GM19328 (cell line): ENCODE measurements around the gene RING1.
"Not testable (repeated sequence)": the region's sequence is repeated elsewhere in the genome, so short reads cannot be mapped to it uniquely, and the experiment has no call there.

Experiments
- ATAC-seq: cut with Tn5 transposase; IDR thresholded peaks from one replicate; pipeline ENCODE4 v1.9.1; 2021; ENCODE audit warnings: mild to moderate bottlenecking, moderate library complexity; ENCODE audit not compliant: unreplicated experiment

RING1 gene

DNA sequence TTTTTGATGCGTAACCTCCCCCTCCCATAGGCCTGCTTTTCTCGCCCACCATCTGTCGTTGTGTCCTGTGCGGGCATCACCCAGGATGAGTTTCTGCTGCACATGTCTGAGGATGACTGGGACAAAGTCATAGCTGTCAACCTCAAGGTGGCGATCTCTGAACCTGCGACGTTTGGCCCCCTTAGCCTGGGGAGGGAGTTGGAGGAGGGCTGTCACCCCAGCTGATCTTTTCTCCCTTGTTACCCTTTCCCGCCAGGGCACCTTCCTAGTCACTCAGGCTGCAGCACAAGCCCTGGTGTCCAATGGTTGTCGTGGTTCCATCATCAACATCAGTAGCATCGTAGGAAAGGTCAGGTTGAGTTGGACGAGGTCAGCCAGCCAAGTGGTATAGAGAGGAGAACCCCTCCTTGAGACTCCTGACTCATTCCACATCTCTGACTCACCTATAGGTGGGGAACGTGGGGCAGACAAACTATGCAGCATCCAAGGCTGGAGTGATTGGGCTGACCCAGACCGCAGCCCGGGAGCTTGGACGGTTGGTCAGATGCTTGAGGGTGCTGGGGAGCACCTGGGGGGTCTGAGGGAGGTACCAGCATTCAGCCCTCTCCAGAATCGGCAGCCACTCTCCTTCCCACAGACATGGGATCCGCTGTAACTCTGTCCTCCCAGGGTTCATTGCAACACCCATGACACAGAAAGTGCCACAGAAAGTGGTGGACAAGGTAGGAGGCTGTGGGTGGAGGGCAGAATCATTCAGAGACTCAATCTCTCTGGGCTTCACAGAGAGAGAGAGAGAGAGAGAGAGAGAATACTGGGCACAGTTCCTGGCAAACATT lies 2.9 kb upstream of the RING1 start:
- no peak for ATAC-seq

DNA sequence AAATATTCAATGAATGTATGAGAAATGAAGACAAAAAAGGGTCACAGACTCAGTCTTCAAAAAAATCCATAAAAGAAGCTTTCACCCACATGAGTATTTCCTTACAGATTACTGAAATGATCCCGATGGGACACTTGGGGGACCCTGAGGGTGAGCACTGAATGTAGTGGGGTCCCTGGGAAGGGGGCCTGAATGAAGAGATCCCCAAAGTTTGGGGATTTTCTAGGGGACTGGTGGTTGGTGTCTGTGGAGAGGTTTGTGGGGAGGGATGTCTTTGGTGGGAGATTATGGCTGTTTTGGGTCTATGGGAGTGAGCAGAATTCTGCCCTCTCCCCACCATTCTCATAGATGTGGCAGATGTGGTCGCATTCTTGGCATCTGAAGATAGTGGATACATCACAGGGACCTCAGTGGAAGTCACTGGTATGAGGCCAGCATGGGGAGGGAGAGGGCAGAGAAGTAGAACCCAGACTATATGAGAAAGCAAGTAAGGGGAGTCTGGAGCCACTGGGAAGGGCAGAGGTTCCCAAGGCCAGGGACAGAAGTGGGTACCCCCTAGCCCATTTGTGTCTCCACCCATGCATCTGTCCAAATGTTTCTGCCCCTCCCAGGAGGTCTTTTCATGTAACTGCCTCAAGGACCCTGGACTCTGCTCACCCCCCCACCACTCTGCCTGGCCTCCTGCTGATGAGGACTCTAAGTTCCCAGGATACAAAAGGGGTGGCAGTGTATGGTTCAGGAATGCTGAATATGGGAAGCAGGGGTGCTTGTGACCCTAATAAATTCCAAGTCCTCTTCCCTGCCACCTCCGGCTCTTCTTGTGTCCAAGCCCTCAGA lies 2.1 kb upstream of the RING1 start:
- ATAC-seq = no peak

DNA sequence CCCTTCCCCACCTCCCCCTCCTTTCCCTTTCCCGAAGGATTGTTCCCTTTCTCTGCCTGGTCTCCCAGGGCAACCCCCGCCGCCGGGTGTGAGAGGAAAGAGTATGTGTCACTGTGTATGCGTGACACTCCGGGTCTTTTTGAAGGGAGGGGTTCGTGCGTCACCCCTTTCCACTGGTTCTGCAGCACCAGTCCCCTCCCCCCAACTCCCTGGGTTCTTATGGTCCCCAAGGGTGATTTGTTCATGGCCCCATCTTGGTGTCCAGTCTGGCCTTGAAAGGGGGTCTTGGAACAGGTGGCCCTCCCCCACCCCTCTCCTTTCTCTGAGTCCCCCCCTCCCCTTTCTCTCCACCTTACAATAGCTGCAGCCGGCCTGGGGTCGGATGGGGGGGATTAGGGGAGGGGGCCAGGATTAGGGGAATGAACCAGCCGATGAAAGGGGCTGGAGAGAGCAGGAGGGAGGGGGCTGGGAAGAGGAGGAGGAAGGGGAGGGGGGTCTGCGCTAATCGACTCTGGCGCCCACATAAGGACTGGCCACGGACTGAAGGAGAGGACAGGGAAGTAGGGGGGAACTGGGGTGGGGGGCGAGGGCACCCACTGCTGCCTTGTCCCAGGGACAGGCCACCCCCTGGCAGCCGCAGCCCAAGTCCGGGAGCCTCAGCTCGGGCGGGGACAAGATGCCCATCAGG lies 1.3 kb upstream of the RING1 start:
- no peak for ATAC-seq

DNA sequence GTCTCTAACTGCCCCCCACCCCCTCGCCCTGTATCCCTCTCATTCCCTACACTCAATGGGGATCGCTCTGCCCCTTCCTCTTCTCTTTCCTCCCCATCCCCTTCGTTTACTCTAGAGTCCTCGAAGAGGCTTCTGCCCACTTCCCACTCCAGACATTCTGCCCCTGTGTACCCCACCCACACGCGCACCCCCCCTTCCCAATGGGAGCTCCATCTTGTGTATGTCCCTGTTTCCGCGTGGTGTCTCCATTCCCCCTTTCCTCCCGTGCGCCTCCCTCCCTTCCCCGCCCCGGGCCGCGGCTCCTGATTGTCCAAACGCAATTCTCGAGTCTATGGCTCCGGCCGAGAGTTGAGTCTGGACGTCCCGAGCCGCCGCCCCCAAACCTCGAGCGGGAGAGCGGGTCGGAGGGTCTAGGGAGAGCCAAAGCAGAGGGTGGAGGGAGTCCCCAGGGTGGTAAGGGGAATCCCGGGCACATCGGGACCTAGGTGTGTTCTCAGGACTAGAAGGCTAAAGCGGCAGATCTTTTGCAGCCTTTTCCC lies 679 bp upstream of the RING1 start:
- ATAC-seq = no peak

DNA sequence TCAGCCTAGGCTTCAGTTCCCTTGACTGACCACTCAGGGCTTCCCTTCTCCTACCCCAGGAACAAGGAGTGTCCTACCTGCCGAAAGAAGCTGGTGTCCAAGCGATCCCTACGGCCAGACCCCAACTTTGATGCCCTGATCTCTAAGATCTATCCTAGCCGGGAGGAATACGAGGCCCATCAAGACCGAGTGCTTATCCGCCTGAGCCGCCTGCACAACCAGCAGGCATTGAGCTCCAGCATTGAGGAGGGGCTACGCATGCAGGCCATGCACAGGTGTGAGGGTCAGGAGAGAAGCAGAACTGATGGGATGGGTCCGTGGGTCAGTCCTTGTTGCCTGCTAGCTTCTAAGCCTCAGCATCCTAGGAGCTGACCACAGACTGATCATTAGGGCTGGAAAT lies 1.6 kb downstream of the RING1 start:
- no peak for ATAC-seq

DNA sequence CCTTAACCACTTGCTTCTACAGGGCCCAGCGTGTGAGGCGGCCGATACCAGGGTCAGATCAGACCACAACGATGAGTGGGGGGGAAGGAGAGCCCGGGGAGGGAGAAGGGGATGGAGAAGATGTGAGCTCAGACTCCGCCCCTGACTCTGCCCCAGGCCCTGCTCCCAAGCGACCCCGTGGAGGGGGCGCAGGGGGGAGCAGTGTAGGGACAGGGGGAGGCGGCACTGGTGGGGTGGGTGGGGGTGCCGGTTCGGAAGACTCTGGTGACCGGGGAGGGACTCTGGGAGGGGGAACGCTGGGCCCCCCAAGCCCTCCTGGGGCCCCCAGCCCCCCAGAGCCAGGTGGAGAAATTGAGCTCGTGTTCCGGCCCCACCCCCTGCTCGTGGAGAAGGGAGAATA lies 2.8 kb downstream of the RING1 start:
- no peak for ATAC-seq

DNA sequence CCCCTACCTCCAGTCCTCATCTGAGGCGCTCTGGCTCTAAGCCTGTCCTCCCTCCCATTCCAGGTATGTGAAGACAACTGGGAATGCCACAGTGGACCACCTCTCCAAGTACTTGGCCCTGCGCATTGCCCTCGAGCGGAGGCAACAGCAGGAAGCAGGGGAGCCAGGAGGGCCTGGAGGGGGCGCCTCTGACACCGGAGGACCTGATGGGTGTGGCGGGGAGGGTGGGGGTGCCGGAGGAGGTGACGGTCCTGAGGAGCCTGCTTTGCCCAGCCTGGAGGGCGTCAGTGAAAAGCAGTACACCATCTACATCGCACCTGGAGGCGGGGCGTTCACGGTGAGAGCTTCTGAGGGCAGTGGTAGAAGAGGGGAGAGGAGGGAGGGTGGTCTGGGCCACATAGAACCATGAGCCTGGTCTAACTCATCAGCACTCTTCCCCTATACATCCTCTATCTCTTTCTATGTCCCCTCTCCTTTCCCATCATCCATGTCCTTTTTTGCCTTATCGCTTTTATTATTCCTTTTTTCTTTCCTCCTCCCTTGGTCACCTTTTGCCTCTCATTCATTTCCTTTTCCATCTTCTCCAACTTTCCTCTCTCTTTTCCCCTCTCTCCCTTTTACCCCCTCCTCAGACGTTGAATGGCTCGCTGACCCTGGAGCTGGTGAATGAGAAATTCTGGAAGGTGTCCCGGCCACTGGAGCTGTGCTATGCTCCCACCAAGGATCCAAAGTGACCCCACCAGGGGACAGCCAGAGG lies 3.5 kb downstream of the RING1 start:
- ATAC-seq = no peak

DNA sequence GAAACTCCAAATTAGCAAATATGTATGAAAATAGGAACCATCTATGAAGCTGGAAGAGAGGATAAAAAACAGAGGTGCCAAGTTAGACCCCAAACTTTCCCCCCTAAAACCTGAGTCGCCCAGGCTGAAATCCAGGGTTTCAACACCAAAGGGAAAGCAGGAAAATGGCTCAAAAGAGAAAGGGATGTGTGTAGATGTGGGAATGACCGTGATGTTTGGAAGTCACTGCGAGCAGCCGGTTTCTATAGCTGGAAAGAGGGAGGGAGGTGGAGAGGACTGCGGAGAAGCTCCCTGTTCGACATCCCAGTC lies 4.5 kb downstream of the RING1 start:
- no peak for ATAC-seq

DNA sequence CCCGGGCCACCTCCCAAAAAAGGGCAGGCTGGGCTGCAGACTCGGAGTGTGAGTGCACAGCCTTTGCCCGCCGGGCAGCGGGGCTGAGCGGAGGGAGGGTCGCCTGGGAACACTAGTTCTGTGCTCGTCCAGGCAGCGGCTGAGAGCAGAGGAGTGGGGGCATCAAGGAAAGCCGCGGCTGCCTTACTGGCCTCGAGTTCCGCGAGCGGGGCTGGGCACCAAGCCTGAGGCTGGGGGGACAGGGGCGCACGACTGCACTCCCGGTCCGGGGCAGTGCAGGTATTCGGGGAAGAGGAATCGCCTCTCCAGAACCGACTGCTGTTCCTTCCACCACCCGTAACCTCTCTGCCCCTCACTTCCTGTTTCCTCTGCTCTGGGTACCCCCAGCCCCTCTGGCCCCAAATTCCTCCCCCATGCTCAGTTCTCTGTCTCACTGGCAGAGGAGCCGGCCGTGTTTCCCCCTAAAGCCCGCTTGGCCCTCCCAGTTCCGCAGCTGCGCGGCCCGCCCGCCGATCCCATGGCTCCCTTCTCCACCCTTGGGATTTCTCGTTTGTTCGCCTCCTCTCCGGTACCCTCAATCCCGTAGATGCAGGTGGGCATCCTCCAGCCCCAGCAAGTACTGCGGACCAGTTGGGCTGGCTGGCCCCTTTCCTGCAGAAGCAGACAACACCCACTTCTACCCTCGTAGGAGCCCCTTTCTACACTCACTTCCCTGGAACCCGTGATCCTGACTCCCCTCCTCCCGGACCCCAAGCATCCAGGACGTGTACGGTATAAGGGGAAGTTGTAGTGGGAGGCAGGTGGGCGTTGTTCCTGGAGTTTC lies 5.1 kb downstream of the RING1 start:
- no peak for ATAC-seq

DNA sequence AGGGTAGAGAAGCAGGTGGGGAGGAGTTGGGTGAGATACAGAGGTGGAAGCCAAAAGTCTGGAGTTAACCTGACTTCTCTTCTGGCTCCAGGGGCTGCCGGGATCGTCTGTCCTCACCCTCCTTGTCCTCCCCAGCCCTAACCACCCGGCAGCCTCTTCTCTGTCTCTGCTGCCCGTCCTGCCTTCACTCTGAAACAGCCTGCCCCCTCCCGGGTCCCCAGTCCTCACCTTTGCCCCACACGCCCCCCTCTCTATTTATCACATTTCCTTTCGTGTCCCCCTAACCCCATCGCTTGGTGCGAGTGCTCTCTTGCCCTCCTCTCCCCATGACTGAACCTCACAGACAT lies 5.7 kb downstream of the RING1 start:
- ATAC-seq = no peak

DNA sequence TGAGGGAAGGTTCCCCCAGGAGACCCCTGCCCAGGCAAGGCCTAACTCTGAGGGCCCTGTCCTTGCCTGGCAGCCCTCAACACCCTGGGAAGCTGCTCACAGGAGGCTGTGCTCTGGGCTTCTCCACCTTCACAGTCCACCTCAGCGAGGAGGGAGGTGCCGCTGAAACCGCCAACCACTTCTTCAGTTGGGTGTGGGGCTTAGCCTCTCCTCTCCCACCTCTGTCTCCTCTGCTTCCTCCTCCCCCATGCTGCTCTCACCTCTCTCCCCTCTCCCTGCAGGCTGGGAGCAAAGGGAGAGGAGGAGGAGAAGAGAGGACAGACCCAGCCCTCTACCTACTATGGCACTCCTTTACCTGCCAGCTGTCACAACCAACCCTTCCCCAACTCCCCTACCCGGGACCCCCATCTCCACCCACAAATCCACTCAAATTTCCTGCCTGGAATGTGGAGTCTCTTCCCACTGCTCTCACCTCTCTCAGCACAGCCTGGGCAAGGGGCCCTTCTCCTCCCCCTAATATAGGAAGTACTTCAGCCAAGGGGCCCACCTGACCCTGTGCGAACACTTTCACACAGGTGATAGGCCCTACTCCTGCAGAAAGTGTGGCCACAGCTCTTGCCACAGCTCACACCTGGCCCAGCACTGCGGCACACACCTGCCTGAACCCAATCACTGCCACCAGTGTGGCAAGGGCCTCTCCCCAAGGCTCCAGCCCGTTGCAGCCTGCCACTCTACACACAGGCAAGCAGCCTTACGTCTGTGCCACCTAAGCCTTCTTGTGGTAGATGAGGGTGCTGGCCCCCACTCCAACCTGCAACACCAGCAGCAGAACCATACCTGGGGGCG lies 7.2 kb downstream of the RING1 start:
- ATAC-seq = no peak

DNA sequence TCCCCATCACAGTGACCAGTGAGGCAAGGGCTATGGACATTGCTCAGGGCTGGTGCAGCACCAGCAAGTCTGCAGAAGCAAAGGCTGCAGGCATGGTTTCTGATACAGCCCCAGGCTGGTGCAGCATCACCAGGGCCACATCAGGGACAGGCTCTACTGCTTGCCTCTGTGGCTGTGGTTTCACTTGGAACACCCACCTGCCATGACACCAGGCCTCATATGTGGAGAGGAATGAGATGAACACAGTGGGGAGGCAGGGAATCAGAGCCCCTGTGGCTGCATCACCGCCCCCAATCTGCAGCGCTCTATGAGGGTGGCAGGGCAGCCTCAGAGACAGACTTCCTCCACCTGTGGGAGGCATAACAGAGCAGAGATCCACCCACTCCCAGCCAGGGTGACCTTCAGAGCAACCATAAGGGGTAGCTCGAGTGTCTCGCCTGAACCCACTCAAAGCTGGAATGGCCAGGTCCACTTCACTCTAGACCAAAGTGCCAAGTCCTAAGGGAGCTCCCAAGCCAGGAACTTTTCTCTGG lies 7.9 kb downstream of the RING1 start:
- no peak for ATAC-seq

DNA sequence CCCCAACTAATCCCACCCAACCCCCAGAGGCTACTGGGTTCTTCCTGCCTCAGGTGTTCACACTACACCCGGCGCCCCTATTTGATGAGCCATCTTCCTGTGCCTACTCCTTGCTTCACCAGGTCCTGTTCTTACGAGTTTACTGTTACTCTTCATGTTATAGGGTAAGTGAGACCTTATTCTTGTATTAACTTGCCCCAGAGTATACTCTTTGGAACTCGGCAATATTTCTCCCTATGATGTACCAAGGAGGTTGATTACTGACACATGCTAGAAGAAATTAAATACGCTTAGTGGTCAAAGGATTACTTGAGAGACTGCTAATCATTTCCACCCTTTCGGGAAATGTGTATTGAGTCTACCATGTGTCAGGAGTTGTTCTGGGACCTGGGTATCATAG lies 8.9 kb downstream of the RING1 start:
- no peak for ATAC-seq

DNA sequence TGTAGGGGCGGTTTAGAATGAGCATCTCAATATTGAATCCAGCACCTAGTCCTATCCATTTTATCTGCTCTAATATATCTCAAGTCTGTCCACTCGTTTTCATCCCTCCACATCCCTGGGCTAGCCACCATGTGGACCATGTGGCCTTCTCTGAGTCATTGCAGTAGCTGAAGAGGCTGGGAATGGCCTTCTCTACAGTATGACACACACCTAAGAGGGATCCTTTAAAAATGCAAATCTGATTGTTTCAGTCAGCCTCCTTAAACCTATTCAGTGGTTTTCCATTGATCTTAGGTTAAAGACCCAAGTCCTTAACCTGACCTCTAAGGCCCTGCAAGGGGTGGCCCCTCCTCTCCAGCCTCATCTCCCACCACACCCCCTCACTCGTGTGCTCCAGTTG lies 9.4 kb downstream of the RING1 start:
- no peak for ATAC-seq

DNA sequence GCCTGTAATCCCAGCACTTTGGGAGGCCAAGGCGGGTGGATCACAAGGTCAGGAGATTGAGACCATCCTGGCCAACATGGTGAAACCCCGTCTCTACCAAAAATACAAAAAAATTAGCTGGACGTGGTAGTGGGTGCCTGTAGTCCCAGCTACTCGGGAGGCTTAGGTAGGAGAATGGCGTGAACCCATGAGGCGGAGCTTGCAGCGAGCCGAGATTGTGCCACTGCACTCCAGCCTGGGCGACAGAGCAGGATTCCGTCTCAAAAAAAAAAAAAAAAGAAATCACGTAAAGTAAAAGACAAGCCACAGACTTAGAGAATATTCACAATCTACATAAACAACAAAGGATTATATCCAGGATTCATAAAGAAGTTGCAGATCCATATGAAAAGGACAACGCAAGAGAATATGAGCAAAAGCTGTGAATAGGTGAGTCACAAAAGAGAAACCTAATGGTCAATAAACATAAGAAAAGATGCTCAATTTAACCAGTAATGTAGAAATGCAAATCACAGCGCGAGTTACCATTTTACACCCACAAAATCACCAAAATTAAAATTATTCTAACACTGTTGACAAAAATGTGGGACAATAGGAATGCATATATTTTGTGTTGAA lies 18.3 kb downstream of the RING1 start:
- not testable (repeated sequence) for ATAC-seq

DNA sequence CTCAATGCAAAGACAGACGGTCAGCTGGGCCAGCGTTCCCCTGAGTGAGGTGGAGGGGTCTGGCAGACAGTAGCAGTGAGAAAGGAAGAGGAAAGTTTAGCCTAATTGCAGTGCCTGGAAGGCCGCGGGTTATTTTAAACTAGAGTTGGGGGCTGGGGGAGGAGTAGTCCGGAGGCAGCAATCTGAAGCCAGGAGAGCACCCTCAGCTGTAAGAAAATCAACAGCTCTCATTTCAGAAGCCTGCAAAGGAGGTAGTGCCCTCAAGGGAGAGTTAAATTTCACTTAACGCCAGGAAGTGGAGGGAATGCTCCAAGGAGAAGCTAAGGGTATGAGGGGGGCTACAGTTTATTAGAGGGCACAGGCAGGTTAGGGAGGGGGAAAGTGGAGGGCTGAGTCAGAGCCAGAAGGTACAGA lies 26.9 kb downstream of the RING1 start:
- ATAC-seq = no peak

DNA sequence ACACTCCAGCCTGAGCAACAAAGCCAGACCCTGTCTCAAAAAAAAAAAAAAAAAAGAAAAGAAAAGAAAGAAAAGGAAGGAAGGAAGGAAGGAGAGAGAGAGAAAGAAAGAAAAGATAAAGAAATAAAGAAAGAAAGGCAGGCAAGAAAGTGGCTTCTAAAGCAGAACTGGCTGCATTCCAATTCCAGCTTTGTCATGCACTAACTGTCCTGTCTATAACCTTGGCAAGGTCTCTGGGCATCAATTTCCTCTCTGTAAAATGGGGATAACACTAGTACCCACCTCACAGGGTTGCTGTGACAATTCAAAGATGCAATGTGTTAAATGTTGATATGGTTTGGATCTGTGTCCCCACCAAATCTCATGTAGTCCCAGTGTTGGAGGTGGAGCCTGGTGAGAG lies 28.0 kb downstream of the RING1 start:
- no peak for ATAC-seq

DNA sequence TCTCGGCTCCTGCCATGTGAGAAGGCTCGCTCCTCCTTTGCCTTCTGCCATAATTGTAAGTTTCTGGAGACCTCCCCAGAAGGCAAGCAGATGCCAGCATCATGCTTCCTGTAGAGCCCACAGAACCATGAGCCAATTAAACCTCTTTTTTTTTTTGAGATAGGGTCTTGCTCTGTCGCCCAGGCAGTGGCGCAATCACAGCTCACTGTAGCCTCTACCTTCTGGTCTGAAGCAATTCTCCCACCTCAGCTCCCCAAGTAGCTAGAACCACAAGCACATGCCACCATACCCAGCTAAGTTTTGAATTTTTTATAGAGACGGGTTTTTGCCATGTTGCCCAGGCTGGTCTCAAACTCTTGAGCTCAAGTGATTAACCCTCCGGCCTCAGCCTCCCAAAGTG lies 28.6 kb downstream of the RING1 start:
- ATAC-seq = no peak

DNA sequence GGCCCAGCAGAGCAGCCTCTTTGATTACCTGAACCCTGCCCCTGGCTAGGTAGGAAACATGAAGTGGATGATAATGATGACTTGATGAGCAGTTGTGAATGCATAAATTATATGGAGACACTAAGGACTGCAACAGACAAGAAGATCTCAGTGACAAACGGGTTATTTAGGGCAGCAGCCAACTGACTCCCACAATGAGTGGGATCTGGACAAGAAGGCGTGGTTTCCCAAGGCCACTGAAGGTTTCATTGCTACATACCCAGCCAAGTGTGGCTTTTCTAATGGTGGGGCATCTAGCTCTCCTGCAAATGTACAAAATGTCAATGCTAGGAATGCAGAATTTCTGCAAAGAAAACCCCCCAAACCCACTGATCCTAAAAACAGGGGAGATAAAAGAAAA lies 29.4 kb downstream of the RING1 start:
- no peak for ATAC-seq
